Measurements from ENCODE around the gene EIPR1.
A peak's percentile ranks its signal among the peaks of the same experiment; 100 is the strongest.

EIPR1 gene

GRCh38 chr2:3246928-3247714, 130.5 kb downstream of the EIPR1 start:
- DNase-seq (ENCODE audit: low read depth, low spot score): no peak

- DNase-seq (ENCODE audit: low read depth, low spot score): no peak
Observed at GRCh38 chr2:3246406-3246805, 131.2 kb downstream of the EIPR1 start.

- no peak for DNase-seq (ENCODE audit: low read depth, low spot score)
Observed at GRCh38 chr2:3244486-3244885, 133.1 kb downstream of the EIPR1 start.

GRCh38 chr2:3243804-3244203, 133.8 kb downstream of the EIPR1 start:
- no peak for DNase-seq (ENCODE audit: low read depth, low spot score)

GRCh38 chr2:3242747-3243369, 134.8 kb downstream of the EIPR1 start:
- no peak for DNase-seq (ENCODE audit: low read depth, low spot score)

- no peak for DNase-seq (ENCODE audit: low read depth, low spot score)
Observed at GRCh38 chr2:3241971-3242746, 135.5 kb downstream of the EIPR1 start.

GRCh38 chr2:3238951-3239841, 138.4 kb downstream of the EIPR1 start:
- DNase-seq (ENCODE audit: low read depth, low spot score): no peak

- no peak for DNase-seq (ENCODE audit: low read depth, low spot score)
Observed at GRCh38 chr2:3236300-3237045, 141.1 kb downstream of the EIPR1 start.

GRCh38 chr2:3233877-3234276, 143.7 kb downstream of the EIPR1 start:
- no peak for DNase-seq (ENCODE audit: low read depth, low spot score)

GRCh38 chr2:3229221-3229620, 148.4 kb downstream of the EIPR1 start:
- DNase-seq (ENCODE audit: low read depth, low spot score): no peak

GRCh38 chr2:3224681-3225080, 152.9 kb downstream of the EIPR1 start:
- DNase-seq (ENCODE audit: low read depth, low spot score): no peak

GRCh38 chr2:3223080-3223923, 154.3 kb downstream of the EIPR1 start:
- peak; percentile 16 for DNase-seq (ENCODE audit: low read depth, low spot score)

GRCh38 chr2:3222636-3223035, 155.0 kb downstream of the EIPR1 start:
- DNase-seq (ENCODE audit: low read depth, low spot score): no peak

- no peak for DNase-seq (ENCODE audit: low read depth, low spot score)
Observed at GRCh38 chr2:3219536-3219935, 158.1 kb downstream of the EIPR1 start.

GRCh38 chr2:3217646-3218045, 160.0 kb downstream of the EIPR1 start:
- no peak for DNase-seq (ENCODE audit: low read depth, low spot score)

- DNase-seq (ENCODE audit: low read depth, low spot score): no peak
Observed at GRCh38 chr2:3216841-3217495, 160.7 kb downstream of the EIPR1 start.

- DNase-seq (ENCODE audit: low read depth, low spot score): no peak
Observed at GRCh38 chr2:3214806-3215404, 162.7 kb downstream of the EIPR1 start.

GRCh38 chr2:3214065-3214464, 163.6 kb downstream of the EIPR1 start:
- DNase-seq (ENCODE audit: low read depth, low spot score): no peak

- DNase-seq (ENCODE audit: low read depth, low spot score): no peak
Observed at GRCh38 chr2:3212984-3213383, 164.6 kb downstream of the EIPR1 start.
